ENCODE measurements around the gene MALT1.

Gene MALT1

DNA sequence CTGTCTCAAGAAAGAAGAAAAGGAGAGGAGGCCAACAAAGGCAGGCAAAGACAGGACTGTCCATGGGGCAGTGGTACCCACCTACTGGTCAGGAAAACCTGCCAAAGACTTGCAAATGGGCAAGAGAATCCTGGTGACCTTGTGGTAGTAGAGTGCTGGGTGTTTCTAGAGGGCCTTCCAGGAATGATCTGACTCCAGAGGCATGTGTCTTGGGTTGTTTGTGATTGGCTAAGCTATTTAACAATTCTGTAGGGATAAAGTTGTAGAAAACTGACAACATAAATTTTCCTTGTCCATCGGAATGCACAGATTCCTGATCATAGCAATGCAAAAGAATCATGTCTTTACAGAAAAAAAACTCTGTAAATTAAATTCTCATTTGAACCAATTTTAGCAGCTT lies 125.0 kb downstream of the MALT1 start:
- no peak overlapping the region for H3K4me3 ChIP-seq (ENCODE audit: low read depth, low read length)
- DNase-seq (ENCODE audit: low read depth) = no peak
- TF ChIP-seq, protein P1, sequence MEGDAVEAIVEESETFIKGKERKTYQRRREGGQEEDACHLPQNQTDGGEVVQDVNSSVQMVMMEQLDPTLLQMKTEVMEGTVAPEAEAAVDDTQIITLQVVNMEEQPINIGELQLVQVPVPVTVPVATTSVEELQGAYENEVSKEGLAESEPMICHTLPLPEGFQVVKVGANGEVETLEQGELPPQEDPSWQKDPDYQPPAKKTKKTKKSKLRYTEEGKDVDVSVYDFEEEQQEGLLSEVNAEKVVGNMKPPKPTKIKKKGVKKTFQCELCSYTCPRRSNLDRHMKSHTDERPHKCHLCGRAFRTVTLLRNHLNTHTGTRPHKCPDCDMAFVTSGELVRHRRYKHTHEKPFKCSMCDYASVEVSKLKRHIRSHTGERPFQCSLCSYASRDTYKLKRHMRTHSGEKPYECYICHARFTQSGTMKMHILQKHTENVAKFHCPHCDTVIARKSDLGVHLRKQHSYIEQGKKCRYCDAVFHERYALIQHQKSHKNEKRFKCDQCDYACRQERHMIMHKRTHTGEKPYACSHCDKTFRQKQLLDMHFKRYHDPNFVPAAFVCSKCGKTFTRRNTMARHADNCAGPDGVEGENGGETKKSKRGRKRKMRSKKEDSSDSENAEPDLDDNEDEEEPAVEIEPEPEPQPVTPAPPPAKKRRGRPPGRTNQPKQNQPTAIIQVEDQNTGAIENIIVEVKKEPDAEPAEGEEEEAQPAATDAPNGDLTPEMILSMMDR (conservative IDR thresholded peaks at IDR 0.05; ENCODE audit: low read depth, low read length) = no peak

DNA sequence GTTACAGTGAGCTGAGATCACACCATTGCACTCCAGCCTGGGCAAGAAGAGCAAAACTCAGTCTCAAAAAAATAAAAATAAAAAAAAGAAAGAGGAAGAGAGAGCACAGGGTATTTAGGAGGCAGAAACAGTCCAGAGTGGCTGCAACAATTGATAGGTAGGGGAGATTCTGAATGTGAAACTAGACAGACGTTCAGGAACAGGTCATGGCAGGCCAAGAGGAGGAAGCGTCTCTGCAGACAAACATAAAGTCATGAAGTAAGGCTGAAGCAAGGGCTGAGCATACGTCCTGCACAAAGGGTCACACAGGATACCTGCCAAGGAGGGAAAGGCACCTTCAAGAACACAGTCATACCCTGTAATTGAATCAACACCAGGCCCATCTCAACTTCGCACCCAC lies 129.3 kb downstream of the MALT1 start:
- H3K4me3 ChIP-seq (ENCODE audit: low read depth, low read length) = no peak overlapping the region
- DNase-seq (ENCODE audit: low read depth) = no peak
- TF ChIP-seq, protein P1 (conservative IDR thresholded peaks at IDR 0.05; ENCODE audit: low read depth, low read length) = no peak

DNA sequence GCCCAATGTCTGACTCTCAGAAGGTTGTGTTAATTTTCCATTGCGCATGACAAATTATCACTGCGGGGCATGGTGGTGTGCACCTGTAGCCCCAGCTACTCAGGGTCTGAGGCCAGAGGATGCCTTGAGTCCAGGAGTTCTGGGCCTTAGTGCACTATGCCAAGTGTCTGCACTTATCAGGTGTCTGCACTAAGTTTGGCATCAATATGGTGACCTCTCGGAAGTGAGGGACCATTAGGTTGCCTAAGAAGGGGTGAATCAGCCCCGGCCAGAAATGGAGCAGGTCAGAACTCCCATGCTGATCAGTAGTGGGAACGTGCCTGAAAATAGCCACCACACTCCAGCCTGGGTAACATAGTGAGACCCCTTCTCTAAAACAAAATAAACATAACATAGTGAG lies 131.7 kb downstream of the MALT1 start:
- TF ChIP-seq, protein P1 (conservative IDR thresholded peaks at IDR 0.05; ENCODE audit: low read depth, low read length) = no peak
- no peak for DNase-seq (ENCODE audit: low read depth)

DNA sequence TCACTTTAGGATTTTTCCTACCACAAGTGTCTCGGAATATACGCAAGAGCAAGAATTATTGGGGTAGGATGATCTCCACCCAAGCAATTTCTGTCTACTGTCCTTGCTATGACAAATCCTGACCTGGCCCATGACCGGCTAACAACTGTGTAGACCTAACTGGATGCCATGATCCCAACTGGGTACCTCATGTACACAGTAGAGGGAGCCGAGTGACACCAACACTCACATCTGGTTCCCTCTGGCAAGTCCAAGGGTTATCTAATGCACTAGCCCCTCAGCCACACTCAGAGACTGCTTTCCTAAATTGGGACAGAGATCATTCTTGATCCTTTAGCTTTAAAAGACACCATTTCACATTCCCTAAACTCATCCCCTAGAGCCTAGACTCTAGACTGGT lies 132.7 kb downstream of the MALT1 start:
- H3K4me3 ChIP-seq (ENCODE audit: low read depth, low read length) = no peak overlapping the region
- DNase-seq (ENCODE audit: low read depth) = no peak
- TF ChIP-seq, protein P1 (conservative IDR thresholded peaks at IDR 0.05; ENCODE audit: low read depth, low read length) = no peak

More for the DNA sequence above, 131.7 kb downstream of the MALT1 start:
- no peak overlapping the region for H3K4me3 ChIP-seq (ENCODE audit: low read depth, low read length)
